GM12878 (cell line): ENCODE results near the gene PNLIP. TPM values are rescaled to one million over a fixed set of nuclear protein-coding genes. Genes with fewer than 3 reads are reported as not detected.

Experiments
- ATAC-seq: fragments of 200-7000 bp; cut with Tn5 transposase; 3 replicates; pipeline ENCODE4 v1.9.1; 2020; ENCODE audit warnings: mild to moderate bottlenecking, moderate library complexity
- BruUV-seq: library from RNA; stranded (reverse); fragments of 400-500 nt; replicated peaks from 2 replicates; lab custom pipeline; 2021; lab: Mats Ljungman, UMichigan
- CTCF ChIA-PET: fragments of 300-600 bp; sonication (Branson Sonifier 250); formaldehyde crosslinking; extraction: SDS; loops from one replicate; lab custom pipeline; 2021; ENCODE audit warnings: inconsistent platforms; lab: Yijun Ruan, JAX
- POLR2A ChIA-PET: fragments of 350-600 bp; formaldehyde crosslinking; extraction: SDS; loops from one replicate; lab custom pipeline; 2021; ENCODE audit warnings: inconsistent platforms; lab: Charles Lee
- RAD21 ChIA-PET: fragments of 300-600 bp; sonication (Branson Sonifier 250); formaldehyde crosslinking; loops from one replicate; lab custom pipeline; 2023; ENCODE audit warnings: antibody characterized with exemption; ENCODE audit not compliant: unreplicated experiment; lab: Charles Lee
- SMC1A ChIA-PET: fragments of 300-600 bp; sonication (Branson Sonifier 250); formaldehyde crosslinking; loops from one replicate; lab custom pipeline; 2023; ENCODE audit not compliant: unreplicated experiment, uncharacterized antibody; lab: Charles Lee
- DNase-seq: peaks from one replicate; pipeline ENCODE4 v3.0.0-alpha.2; 2011; ENCODE audit warnings: low read depth, low spot score
- FAIRE-seq: peaks from 3 replicates; lab custom pipeline; 2011; peaks lifted over from hg19 to GRCh38; lab: Jason Lieb, UNC
- H2AFZ ChIP-seq: 2 replicates; pipeline ENCODE4 v1.6.0; 2011; ENCODE audit warnings: low read depth, low read length, control low read depth; ENCODE audit not compliant: control insufficient read depth
- H3K27ac ChIP-seq: 2 replicates; pipeline ENCODE4 v1.5.1; 2011; ENCODE audit warnings: control low read depth; ENCODE audit not compliant: control insufficient read depth, insufficient read depth
- H3K27me3 ChIP-seq, 2 experiments: replicated peaks in 1 of 2; 2 replicates each; pipeline versions ENCODE4 v1.6.0 to v1.6.1; 2011; ENCODE audit warnings: low read length in 1 of 2; ENCODE audit not compliant: control insufficient read depth in 2 of 2, insufficient read depth in 2 of 2
- H3K36me3 ChIP-seq, 2 experiments: 2 replicates each; pipeline ENCODE4 v1.5.1; 2011; ENCODE audit warnings: low read length in 1 of 2; ENCODE audit not compliant: control insufficient read depth in 2 of 2, insufficient read depth in 2 of 2
- H3K4me1 ChIP-seq: 2 replicates; pipeline ENCODE4 v1.6.1; 2011; ENCODE audit warnings: mild to moderate bottlenecking, low read length, moderate library complexity, mixed read lengths; ENCODE audit not compliant: control insufficient read depth, insufficient read depth
- H3K4me2 ChIP-seq: 2 replicates; pipeline ENCODE4 v1.6.0; 2011; ENCODE audit warnings: control low read depth; ENCODE audit not compliant: control insufficient read depth, insufficient read depth
- H3K4me3 ChIP-seq: fragments of 200-600 bp; sonication (generic); 2 replicates; pipeline ENCODE4 v1.5.1; 2016
- H3K79me2 ChIP-seq: 2 replicates; pipeline ENCODE4 v1.6.0; 2011; ENCODE audit warnings: low read length; ENCODE audit not compliant: control insufficient read depth, insufficient read depth
- H3K9ac ChIP-seq: 2 replicates; pipeline ENCODE4 v1.8.0; 2011; ENCODE audit warnings: low read length, control low read depth, mixed read lengths; ENCODE audit not compliant: control insufficient read depth, insufficient read depth
- H3K9me3 ChIP-seq: replicated peaks from 3 replicates; pipeline ENCODE4 v1.5.1; 2011; ENCODE audit warnings: mild to moderate bottlenecking, low read length; ENCODE audit not compliant: control insufficient read depth, insufficient read depth
- H4K20me1 ChIP-seq: 2 replicates; pipeline ENCODE4 v1.6.0; 2011; ENCODE audit not compliant: control insufficient read depth, insufficient read depth
- ATF2 ChIP-seq: IDR thresholded peaks from 2 replicates; pipeline ENCODE4 v1.6.1; 2012; ENCODE audit warnings: low read length, inconsistent platforms
- ATF3 ChIP-seq: IDR thresholded peaks from 2 replicates; pipeline ENCODE4 v1.6.1; 2011; ENCODE audit warnings: low read depth, mild to moderate bottlenecking, low read length, moderate library complexity, borderline replicate concordance; ENCODE audit errors: extremely low read depth
- CHD4 ChIP-seq: fragments of 200-600 bp; sonication (generic); IDR thresholded peaks from 2 replicates; pipeline ENCODE4 v1.6.1; 2016; ENCODE audit warnings: mild to moderate bottlenecking
- ELK1 ChIP-seq: IDR thresholded peaks from 2 replicates; pipeline ENCODE4 v1.6.1; 2012; ENCODE audit warnings: low read depth, low read length, improper control_type of control experiment
- HCFC1 ChIP-seq: fragments of 150-350 bp; IDR thresholded peaks from 2 replicates; pipeline ENCODE4 v1.6.1; 2014; ENCODE audit warnings: low read length
- JUNB ChIP-seq: IDR thresholded peaks from 2 replicates; pipeline ENCODE4 v1.6.1; 2016; ENCODE audit warnings: antibody characterized with exemption, mild to moderate bottlenecking
- MXI1 ChIP-seq: fragments of 150-350 bp; IDR thresholded peaks from 2 replicates; pipeline ENCODE4 v1.6.1; 2011; ENCODE audit warnings: low read depth, mild to moderate bottlenecking, inconsistent platforms, low read length, improper control_type of control experiment
- NFYB ChIP-seq: IDR thresholded peaks from 2 replicates; pipeline ENCODE4 v1.6.1; 2011; ENCODE audit warnings: low read depth, mild to moderate bottlenecking, low read length, improper control_type of control experiment, moderate library complexity; ENCODE audit not compliant: insufficient read depth
- PBX3 ChIP-seq: IDR thresholded peaks from 2 replicates; pipeline ENCODE4 v1.6.1; 2011; ENCODE audit warnings: mild to moderate bottlenecking, low read depth, low read length, moderate library complexity; ENCODE audit not compliant: insufficient replicate concordance
- SIN3A ChIP-seq: IDR thresholded peaks from 2 replicates; pipeline ENCODE4 v1.6.1; 2012; ENCODE audit warnings: low read depth, low read length, improper control_type of control experiment
- SMARCA5 ChIP-seq: fragments of 450-650 bp; IDR thresholded peaks from 2 replicates; pipeline ENCODE4 v1.6.1; 2017; ENCODE audit warnings: mild to moderate bottlenecking
- SUPT20H ChIP-seq: IDR thresholded peaks from 2 replicates; pipeline ENCODE4 v1.6.1; 2011; ENCODE audit warnings: low read depth, mild to moderate bottlenecking, low read length, moderate library complexity, borderline replicate concordance; ENCODE audit not compliant: control insufficient read depth
- WGBS: methylation state at CpG from one replicate; pipeline ENCODE4 v1.1.6; 2016; ENCODE audit warnings: low lambda C conversion rate; ENCODE audit not compliant: insufficient replicate concordance, insufficient coverage; ENCODE audit errors: missing lambda C conversion rate; 5-methylcytosine and 5-hydroxymethylcytosine counted together
- in situ Hi-C: fragments of 300-500 bp; cut with MboI; formaldehyde crosslinking; loops from 9 replicates; pipeline ENCODE4 v1.14.3; 2018; ENCODE audit warnings: mixed read lengths
- intact Hi-C: fragments of 100-400 bp; cut with micrococcal nuclease; formaldehyde crosslinking; loops from one replicate; pipeline ENCODE4 v1.14.2; 2022; ENCODE audit not compliant: unreplicated experiment
- polyA plus RNA-seq, 11 experiments: library from polyadenylated mRNA; depleted of rRNA in 4 of 11; unstranded in 6 of 11; stranded (reverse) in 5 of 11; fragments of >200 nt; fragmentation: Nextera tagmentation in 4 of 11; fragmentation: Illumina TruSeq in 1 of 11; extraction: Ambion mirVana in 4 of 11; extraction: Trizol in 1 of 11; gene quantifications; 1 replicate in 1 of 11; 2 replicates in 10 of 11; pipeline versions ENCODE4 v1.2.1 to v1.2.3, GENCODE V29; 2011 to 2016; ENCODE audit warnings: inconsistent platforms in 2 of 11, missing spikeins in 2 of 11, low read depth in 1 of 11
- total RNA-seq, 4 experiments: library from RNA; depleted of rRNA in 3 of 4; stranded (reverse); fragments of >200 nt in 3 of 4; fragmentation: Illumina TruSeq in 1 of 4; extraction: Trizol in 1 of 4; gene quantifications; 2 replicates each; pipeline versions ENCODE4 v1.2.1 to v1.2.3, GENCODE V29; 2013 to 2021
- TF ChIP-seq, protein P1 (sequence below): fragments of 450-650 bp; IDR thresholded peaks from 2 replicates; pipeline ENCODE4 v1.6.1; 2017; ENCODE audit warnings: mild to moderate bottlenecking, low read depth, inconsistent platforms; ENCODE audit not compliant: poor library complexity, severe bottlenecking

The PNLIP gene
- total and polyA plus RNA-seq, 10 of the 15 experiments (the other 5 are each of a cell fraction or from before 2014, with no cell fraction given), result 1.1 TPM; not detected in 9

GRCh38 chr10:116612107-116612769 lies 66.5 kb downstream of the PNLIP start (continued):
- TF ChIP-seq ELK1 (no peak), SIN3A (no peak), JUNB (no peak), CHD4 (no peak), MXI1 (no peak), ATF3 (no peak)
- TF ChIP-seq, protein P1, sequence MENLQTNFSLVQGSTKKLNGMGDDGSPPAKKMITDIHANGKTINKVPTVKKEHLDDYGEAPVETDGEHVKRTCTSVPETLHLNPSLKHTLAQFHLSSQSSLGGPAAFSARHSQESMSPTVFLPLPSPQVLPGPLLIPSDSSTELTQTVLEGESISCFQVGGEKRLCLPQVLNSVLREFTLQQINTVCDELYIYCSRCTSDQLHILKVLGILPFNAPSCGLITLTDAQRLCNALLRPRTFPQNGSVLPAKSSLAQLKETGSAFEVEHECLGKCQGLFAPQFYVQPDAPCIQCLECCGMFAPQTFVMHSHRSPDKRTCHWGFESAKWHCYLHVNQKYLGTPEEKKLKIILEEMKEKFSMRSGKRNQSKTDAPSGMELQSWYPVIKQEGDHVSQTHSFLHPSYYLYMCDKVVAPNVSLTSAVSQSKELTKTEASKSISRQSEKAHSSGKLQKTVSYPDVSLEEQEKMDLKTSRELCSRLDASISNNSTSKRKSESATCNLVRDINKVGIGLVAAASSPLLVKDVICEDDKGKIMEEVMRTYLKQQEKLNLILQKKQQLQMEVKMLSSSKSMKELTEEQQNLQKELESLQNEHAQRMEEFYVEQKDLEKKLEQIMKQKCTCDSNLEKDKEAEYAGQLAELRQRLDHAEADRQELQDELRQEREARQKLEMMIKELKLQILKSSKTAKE, result no peak

DNA sequence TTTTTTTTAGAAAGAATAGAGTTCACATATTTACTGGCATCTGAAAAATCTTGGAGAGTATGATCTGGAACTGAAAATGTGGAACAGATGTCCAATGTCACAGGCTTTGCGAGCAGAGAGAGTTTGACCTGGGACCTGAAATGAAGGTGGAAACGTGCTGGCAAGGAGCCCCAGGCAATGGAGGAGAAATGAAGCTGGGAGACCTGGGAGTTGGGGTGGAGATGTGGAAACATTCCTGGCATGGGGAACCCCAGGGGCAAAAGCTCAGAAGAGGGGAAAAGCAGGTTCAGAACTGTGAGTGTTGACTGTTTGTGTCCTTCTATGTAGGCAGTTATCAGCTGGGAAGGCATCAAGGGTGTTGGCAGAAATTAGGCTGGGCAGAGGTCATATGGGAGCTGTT lies 67.7 kb downstream of the PNLIP start:
- no peaks in the 10 kb centered on the region for H3K9me3 ChIP-seq
- intact Hi-C loops, result no loop called here
- H3K36me3 ChIP-seq, result no peaks in the 10 kb centered on the region
- H3K4me3 ChIP-seq, result no peak overlapping the region
- H3K27ac ChIP-seq, result no peak overlapping the region
- BruUV-seq, result no TSS peak
- no peak overlapping the region for H2AFZ ChIP-seq
- in situ Hi-C loops, result no loop called here
- 50% methylated on average over 2 of the region's 2 CpGs for WGBS
- H3K79me2 ChIP-seq, result no peaks in the 10 kb centered on the region
- ATAC-seq, result no peak
- H4K20me1 ChIP-seq, result no peaks in the 10 kb centered on the region
- no peak for FAIRE-seq
- ChIA-PET RAD21 (no interaction called here), CTCF (interaction anchor here (0.5 kb wide), 1 partner anchor 69 kb away, joined by 4 read pairs; no protein-coding TSS in a partner anchor), POLR2A (no interaction called here), SMC1A (no interaction called here)
- H3K4me2 ChIP-seq, result no peak overlapping the region
- H3K4me1 ChIP-seq, result no peaks in the 10 kb centered on the region
- H3K27me3 ChIP-seq, result no peaks in the 10 kb centered on the region
- TF ChIP-seq, protein P1, result no peak
- TF ChIP-seq ATF2 (no peak), PBX3 (no peak), SUPT20H (no peak), HCFC1 (no peak), SMARCA5 (no peak), NFYB (no peak)
- TF ChIP-seq, all 136 proteins: peak for 0
- H3K9ac ChIP-seq, result no peak overlapping the region
- DNase-seq, result no peak
